TTC549 (cell line): ENCODE data around the gene ITIH5.
"Not testable (repeated sequence)": the region's sequence is repeated elsewhere in the genome, so short reads cannot be mapped to it uniquely, and the experiment has no call there.

Experiments
- FAIRE-seq: peaks from 2 replicates; lab custom pipeline; 2012; peaks lifted over from hg19 to GRCh38; lab: Jason Lieb, UNC

Gene ITIH5

DNA sequence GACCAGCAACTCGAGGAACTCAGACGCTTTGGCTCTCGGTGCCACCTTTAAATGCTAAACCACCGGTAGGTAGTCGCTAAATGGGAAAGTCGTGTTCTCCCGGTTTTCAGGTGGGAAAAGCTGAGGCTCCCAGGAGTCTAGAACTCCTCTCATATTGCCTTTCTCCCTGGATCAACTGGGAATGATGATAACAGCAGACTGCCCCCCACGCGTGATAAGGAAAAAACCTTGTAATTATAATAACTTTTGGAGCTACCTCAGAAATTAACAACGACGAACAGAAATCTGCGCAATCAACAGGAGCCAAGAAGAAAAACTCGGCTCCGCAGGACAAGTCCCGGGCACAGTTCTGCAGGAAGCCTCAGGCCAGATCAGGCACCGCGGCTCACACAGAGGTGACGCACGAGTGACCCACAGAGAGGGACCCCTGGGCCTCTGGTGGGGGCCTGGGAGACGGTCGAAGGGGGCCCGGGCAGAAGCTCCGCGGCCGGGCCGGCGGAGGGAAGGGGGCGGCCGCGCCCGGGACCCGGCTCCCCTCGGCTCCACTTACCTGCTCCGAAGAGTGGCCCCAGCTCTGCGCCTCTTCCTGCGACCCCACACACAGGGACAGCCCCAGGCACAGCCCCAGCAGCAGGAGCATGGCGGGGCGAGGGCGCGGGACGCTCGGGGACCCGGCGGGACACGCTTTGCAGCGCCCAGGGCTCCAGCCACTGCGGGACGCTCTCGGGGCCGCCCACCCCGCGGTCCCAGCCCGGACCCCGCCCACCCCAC lies at the start of gene ITIH5:
ITIH5 (minus strand) TSS at position 714 of the 771 bp plus-strand sequence; CDS start at position 640, 74 bp downstream.
- FAIRE-seq = no peak

DNA sequence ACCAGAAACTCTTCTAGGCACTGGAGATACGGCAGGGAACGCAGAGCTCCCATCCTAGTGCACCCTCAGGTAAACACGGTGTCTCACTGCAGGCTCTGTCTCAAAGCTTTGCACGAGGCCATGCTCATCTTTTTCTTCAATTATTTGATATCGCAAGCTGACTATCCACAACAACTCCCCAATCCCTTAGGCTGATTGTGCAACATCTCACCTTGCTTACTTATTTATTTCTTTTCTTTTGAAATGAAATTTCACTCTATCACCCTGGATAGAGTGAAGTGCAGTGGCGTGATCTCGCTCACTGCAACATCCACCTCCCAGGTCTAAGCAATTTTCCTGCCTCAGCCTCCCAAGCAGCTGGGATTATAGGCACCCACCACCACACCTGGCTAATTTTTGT lies 48.7 kb upstream of the ITIH5 start:
- FAIRE-seq = no peak

DNA sequence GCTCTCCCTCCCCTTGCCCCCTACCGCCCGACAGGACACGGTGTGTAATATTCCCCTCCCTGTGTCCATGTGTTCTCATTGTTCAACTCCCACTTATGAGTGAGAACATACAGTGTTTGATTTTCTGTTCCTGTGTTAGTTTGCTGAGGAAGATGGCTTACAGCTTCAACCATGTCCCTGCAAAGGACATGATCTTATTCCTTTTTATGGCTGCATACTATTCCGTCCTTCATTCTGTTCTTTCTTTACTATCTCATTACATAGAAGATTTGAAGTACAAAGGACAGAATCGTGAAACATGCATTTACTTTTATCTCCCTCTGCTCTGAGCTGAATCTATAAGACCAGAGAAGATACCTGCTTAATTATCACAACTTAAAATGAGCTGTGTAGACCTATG lies 44.3 kb upstream of the ITIH5 start:
- not testable (repeated sequence) for FAIRE-seq

DNA sequence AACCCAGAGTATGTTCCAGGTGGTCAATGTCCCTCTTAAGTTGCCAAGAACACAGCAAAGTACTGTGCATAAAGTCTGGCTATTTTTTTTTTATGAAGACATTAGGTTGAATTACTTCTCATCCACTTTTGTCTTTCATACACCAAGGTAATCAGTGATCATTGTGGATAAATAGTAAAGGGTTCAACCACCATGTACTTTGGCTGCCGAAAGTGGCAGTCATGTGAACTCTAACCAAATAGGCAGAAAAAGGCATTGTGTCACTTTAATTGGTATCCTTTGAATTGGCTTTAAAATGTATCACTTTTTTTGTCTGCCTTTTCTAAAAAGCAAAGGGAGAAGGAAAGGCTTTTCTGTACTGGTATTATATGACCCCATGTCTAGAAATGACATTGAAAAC lies 43.7 kb upstream of the ITIH5 start:
- no peak for FAIRE-seq

DNA sequence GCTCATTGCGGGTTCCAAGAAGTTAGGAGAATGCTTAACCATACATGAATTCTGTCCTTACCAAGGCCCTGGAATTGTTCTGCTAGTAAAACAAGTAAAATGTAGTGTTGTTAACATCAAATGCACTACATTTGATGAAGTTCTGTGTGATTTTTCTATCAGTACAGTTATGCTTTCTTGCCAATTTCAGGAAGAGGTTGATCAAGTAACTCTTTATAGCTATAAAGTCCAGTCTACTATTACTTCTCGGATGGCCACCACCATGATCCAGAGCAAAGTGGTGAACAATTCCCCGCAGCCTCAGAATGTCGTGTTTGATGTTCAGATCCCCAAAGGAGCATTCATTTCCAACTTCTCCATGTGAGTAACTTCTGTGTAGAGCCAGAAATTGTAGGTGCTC lies 42.1 kb upstream of the ITIH5 start:
- FAIRE-seq = no peak

DNA sequence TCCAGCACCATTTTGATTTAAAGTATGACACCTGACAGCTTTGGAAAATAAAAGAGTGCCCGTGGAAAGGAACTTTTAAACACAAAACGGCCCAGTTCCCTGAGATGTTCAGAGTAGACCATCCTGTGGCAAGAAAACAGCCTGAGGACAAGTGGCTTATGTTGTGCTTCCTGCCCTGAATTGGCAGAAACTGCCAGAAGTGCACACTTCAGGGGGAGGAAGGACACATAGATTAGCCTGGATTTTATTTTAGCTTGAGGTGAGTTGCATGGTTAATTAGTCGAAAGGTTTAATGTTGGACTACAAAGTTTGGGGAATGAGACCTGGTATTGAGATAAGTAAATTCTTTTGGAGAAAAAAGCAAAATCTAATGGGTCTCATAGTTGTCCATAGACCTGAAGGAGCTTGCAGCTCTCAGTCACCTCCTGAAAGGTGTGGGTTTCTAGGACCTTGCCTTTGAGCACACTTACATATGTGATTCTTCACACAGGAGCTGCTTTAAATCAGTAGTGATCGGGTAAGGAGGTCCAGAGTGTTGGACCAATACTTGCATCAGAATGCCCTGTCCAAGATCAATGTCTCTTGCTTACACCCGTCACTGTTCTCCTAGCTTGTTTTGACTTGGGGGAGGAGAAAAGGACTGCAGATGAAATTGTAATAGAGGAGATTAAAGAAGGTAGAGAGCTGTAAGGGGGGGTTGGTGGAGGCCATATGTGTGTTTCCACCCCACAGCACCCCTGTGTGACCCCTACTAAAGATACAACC lies 41.3 kb upstream of the ITIH5 start:
- no peak for FAIRE-seq

DNA sequence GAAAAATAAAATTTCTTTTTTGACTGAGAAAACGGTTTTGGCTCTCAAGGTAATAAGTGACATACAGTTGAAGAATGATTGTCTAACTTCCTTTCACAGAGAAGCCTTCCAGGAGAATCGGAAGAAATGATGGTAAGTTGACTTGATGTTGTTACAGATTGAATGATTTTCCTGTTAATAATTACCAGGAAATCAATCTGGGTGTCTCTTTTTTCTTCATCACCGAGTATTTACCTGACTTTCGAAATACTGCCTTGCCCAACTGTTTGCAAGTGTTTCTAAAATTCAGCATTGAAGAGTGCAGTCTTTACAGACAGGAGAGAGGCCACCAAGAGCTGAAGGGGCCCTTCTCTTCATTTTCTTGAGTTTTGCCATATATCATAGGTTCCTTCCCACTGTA lies 40.3 kb upstream of the ITIH5 start:
- FAIRE-seq = no peak

DNA sequence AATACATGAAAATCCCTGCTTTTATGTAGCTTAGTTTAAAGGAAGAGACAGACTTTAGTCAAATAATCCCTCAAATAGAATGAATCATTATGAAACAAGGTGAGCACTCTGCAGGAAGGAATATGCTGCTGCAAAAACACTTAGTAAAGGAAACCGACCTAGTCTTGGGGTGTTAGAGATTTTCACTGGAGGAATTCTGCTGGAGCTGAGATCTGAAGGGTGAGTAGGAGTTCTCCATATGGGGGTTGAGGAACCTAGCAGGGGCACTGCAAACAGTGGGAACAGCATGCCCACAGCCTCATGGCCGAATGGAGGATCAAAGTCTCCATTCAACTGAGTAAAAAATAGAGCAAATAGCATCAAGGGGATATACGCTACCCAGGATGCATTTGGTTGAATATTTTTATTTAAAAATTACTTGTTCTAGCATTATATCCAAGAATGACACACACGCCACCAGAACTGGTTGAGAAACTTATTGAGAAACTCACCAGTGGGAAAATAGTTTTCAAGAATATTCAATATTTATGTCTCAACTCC lies 39.8 kb upstream of the ITIH5 start:
- FAIRE-seq = no peak

DNA sequence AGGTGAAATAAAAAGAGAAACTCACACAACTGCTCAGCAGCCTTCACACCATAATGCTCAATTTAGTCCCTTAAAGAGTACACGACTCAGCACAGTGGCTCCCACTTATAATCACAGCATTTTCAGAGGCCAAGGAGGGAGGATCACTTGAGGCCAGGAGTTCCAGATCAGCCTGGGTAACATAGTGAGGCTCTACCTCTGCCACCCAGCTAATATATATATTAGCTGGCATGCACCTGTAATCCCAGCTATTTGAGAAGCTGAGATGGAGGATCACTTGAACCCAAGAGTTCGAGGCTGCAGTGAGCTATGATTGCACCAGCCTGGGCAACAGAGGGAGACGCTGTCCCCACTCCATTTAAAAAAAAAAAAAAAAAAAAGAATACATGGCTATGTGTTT lies 38.6 kb upstream of the ITIH5 start:
- no peak for FAIRE-seq

DNA sequence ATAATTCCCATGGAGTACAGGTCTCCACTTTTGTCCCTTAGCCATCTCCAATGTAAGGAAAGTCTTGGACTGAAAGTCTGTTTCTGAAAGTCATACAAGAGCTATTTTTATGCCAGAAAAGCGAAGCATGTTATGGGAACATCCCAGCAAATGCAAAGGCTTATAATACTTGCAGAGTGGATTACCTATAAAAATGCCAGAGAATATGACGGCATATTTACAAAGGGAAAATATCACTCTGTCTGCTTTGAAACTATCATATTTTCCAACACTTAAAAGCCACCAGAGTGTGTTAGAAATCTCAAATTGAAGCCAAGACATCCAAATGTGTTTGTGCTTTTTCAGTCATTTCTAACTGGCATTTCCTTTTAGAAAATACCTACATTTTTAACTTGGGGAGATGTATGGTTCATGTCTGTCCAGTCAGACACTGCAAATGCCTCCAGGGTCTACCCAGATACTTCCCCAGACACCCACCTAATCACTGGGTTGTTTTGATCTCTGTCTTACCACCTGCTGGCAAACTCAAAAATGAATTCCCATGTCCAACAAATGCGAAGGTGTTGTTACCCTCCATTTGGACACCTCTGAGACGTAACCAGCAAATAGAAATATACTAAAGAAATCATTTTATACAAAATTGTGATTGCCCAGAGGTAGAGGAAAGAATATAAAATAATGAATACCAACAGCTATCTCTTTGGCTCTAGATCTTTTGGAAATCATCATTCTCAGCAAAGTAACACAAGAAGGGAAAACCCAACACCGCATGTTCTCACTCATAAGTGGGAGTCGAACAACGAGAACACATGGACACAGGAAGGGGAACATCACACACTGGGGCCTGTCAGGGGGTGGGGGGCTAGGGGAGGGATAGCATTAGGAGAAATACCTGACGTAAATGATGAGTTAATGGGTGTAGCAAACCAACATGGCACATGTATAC lies 37.6 kb upstream of the ITIH5 start:
- no peak for FAIRE-seq

DNA sequence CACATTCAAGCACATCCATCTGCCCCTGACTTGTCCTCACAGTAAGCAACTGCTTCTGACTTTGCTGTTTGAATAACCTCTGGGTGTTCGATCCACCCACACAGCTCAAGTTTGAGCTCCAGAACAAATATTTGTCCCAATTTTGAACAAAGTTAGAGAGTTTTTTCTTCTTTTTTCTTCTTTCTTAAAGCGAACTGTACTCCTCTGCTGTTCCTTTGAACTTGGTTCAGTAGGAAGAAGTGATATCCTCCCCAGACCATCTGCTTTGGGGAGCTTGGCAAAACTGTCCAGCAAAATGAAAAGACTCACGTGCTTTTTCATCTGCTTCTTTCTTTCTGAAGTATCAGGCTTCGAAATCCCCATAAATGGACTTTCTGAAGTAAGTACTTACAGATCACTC lies 36.4 kb upstream of the ITIH5 start, which contains the start of gene ITIH2:
ITIH2 (plus strand) TSS at position 177 of the 400 bp plus-strand sequence; CDS start at position 296, 119 bp downstream.
- FAIRE-seq = no peak

DNA sequence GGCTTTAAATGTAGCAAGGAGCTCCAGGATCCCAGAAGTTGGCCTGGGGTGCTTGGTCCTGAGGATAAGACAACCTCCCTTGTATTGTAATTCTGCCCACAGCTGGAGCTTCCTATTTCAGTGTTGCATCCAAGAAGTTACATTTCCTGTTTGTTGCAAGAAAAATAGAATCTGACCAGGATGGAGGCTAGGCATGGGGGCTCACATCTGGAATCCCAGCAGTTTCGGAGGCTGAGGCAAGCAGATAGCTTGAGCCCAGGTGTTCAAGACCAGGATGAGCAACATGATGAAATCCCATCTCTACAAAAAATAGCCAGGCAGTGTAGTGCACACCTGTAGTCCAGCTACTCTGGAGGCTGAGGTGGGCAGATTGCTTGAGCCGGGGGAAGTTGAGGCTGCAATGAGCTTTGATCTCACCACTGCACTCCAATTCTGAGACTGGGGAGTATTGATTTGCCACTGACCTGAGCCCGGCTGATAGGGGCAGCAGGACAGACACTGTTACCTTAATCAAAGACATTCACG lies 35.6 kb upstream of the ITIH5 start:
- FAIRE-seq = no peak

DNA sequence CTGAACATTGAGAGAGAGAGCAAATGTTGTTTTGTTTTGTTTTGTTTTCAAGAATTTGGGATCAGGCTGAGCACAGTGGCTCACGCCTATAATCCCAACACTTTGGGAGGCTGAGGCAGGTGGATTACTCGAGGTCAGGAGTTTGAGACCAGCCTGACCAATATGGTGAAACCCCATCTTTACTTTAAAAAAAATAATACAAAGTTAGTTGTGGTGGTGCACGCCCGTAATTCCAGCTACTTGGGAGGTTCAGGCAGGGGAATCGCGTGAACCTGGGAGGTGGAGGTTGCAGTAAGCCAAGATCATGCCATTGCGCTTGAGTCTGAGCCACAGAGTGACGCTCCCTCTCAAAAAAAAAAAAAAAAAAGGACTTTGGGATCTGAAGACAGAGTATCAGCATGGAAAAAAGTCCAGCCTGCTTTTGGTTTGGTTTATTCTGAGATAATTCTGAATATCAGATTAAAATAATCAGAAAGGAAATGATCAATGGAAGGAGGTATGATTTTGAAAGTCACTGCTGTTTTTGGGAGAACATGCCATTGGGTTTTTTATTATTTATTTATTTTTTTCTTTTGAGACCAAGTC lies 34.5 kb upstream of the ITIH5 start:
- no peak for FAIRE-seq

DNA sequence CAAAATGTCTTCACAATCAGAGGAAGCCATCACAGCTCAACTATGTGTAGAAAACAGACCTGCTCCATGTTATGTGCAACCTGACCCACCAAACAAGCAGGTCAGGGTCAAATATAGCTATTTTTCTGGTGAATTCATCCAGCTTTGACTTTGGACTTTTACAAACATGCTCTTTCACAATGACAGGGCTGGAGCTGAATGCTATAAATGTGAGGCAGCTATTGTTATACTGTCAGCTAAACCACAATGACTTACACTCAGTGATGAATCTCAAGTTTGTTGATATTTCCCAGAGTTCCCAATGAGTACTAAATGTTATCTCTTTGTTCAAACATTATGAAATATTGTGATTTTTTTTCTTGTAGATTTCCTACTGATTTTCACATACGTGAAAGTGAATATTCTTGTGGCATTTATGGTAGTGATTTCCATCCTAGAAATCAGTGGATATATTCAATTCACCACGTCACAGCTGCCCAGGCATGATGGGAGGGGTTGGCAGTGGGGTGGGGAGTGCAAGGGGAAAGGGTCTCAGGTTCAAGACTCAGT lies 33.9 kb upstream of the ITIH5 start:
- no peak for FAIRE-seq

DNA sequence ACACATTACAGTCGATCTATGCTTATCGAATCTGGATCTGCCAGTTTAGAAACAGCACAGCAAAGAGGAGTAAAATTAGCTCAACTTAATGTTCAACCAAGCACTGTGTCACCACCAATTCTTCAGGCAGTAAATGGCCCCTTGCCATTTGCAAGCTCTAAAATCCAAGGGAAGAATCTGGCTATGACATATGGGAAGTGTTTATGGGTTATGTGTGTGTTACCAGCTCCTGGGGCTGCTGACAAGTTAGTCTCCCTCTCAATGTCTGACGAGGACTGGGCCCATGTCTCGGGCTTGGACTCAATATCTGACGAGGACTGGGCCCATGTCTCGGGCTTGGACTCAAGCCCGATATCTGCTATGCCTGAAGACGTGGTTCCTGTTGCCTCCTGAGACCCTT lies 30.7 kb upstream of the ITIH5 start:
- FAIRE-seq = no peak

DNA sequence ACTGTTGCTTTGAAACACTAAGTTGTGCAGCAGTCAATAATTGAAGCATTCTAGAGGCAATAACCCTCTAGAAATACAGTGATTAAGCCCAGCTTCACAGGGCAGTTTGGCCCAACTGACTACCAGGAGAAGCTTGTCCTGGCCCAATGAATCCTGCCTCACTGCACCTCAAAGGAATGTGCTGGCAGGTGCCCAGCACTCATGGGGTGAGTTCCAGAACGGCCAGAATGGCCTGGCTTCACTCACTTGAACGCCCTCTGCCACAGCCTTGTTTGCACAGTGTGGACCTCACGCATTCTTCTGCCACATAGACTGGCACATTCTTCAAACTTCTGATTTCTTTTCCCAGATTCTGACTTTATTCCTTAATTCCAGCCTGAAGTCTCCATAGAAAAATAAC lies 29.8 kb upstream of the ITIH5 start:
- FAIRE-seq = no peak

DNA sequence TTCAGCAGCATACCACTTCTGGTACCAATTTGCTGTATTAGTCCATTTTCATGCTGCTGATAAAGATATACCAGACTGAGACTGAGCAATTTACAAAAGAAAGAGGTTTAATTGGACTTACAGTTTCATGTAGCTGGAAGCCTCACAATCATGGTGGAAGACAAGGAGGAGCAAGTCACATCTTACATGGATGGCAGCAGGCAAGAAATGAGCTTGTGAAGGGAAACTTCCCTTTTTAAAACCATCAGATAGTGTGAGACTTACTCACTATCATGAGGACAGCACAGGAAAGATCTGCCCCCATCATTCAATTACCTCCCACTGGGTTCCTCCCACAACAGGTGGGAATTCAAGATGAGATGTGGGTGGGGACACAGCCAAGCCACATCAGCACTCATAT lies 26.4 kb upstream of the ITIH5 start:
- FAIRE-seq = not testable (repeated sequence)

DNA sequence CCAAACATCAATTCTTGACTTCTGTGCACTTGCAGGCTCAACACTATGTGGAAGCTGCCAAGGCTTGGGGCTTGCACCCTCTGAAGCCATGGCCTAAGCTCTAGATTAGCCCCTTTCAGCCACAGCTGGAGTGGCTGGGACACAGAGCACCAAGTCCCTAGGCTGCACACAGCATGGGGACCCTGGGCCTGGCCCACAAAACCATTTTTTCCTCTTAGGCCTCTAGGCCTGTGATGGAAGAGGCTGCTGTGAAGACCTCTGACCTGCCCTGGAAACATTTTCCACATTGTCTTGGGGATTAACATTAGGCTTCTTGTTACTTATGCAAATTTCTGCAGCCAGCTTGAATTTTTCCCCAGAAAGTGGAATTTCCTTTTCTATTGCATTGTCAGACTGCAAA lies 25.6 kb upstream of the ITIH5 start:
- FAIRE-seq = not testable (repeated sequence)

DNA sequence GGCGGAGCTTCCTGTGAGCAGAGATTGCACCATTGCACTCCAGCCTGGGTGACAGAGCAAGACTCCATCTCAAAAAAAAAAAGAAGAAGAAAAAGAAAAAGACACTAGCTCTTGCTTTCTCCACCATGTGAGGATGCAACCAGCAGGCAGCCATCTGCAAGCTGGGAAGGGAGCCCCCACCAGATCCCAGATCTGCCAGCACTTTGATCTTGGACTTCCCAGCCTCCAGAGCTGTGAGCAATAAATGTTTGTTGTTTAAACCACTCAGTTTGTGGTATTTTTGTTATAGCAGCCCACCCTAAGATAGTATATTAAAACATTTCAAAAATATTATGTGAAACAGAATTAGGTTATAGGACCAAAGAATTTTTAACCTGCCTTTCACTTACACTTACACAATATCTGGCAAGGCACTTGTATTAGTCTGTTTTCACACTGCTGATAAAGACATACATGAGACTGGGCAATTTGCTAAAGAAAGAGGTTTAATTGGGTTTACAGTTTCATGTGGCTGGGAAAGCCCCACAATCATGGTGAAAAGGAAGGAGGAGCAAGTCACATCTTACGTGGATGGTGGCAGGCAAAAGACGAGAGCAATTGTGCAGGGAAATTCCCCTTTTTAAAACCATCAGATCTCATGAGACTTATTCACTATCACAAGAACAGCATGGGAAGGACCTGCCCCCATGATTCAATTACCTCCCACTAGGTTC lies 24.3 kb upstream of the ITIH5 start:
- not testable (repeated sequence) for FAIRE-seq

DNA sequence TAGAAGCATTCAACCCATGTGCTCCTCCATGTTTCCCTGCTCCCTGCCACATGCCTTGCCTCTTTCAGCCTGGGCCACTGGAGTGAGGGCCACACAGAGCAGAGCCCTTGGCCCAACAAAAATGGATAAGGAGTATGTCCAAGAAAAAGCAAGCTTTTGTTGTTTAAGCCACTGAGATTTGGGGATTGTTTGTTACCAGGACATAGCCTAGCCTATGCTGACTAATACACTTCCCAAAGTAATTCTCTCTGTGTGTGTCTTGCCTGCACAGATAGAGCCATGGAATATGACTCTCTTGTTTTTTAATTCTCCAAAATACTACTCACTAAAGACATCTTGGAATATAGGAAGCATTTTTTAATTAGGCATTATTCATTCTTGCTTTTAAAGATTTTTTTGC lies 22.8 kb upstream of the ITIH5 start:
- FAIRE-seq = no peak
